Superior temporal gyrus (tissue), 1 donor: ENCODE measurements around the gene CLDN5.
"Not testable (repeated sequence)": the region's sequence is repeated elsewhere in the genome, so short reads cannot be mapped to it uniquely, and the experiment has no call there.

ENCODE experiments used
- DNase-seq: peaks from one replicate; pipeline ENCODE4 v3.0.0-alpha.2; 2016; ENCODE audit errors: extremely low spot score

The CLDN5 gene

GRCh38 chr22:19548427-19548826, 24.2 kb upstream of the CLDN5 start:
- not testable (repeated sequence) for DNase-seq

- DNase-seq: no peak
These were observed 23.4 kb upstream of the CLDN5 start for GRCh38 chr22:19547620-19548019.

DNA sequence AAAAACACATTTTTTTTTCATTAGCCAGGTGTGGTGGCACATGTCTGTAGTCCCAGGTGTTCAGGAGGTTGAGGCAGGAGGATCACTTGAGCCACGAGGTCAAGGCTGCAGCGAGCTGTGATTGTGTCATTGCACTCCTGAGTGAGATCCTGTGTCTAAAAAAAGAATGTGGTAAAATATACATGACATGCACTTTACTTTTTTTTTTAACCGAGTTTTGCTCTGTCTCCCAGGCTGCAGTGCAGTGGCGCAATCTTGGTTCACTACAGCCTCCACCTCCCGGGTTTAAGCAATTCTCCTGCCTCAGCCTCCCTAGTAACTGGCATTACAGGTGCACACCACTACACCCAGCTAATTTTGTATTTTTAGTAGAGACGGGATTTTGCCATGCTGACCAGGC, 22.5 kb upstream of the CLDN5 start:
- no peak for DNase-seq

DNA sequence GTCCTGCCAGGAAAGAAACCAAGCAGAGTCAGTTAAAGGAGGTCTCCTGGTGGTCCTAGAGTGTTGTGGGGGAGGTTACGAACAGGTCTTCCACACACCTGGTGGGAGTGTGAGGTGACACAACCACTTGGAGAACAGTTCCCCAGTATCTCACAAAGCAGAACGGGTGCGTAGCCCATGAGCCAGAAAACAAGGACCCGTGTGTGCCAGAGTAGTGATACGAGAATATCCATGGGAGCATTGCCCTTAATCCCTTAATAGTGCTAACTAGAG, 21.7 kb upstream of the CLDN5 start:
- DNase-seq: no peak

GRCh38 chr22:19543970-19544708, 19.9 kb upstream of the CLDN5 start:
- DNase-seq: no peak

- no peak for DNase-seq
These were observed 16.2 kb upstream of the CLDN5 start for GRCh38 chr22:19540394-19540793.

- no peak for DNase-seq
These were observed 13.8 kb upstream of the CLDN5 start for GRCh38 chr22:19537941-19538488.

DNA sequence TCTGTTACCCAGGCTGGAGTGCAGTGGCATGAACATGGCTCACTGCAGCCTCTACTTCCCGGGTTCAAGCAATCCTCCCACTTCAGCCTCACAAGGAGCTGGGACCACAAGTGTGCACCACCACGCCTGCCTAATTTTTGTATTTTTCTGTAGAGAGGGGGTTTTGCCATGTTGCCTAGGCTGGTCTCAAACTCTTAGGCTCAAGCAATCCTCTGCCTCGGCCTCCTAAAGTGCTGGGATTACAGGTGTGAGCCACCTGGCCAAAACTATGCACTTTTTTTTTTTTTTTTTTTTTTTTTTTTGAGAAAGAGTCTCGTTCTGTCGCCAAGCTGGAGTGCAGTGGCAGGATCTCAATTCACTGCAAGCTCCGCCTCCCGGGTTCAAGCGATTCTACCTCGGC, 12.4 kb upstream of the CLDN5 start:
- DNase-seq: no peak

GRCh38 chr22:19535001-19535400, 10.8 kb upstream of the CLDN5 start:
- no peak for DNase-seq

- no peak for DNase-seq
These were observed 9.6 kb upstream of the CLDN5 start for GRCh38 chr22:19533857-19534256.

- no peak for DNase-seq
These were observed 8.9 kb upstream of the CLDN5 start for GRCh38 chr22:19533049-19533626.

DNA sequence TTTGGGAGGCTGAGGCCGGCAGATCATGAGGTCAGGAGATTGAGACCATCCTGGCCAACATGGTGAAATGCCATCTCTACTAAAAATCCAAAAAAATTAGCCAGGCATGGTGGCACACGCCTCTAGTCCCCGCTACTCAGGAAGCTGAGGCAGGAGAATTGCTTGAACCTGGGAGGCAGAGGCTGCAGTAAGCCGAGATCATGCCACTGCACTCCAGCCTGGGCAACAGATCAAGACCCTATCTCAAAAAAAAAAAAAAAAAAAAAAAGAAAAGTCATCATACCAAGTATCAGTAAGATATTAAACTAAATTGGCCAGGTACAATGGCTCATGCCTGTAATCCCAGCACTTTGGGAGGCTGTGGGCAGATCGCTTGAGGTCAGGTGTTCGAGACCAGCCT, 7.1 kb upstream of the CLDN5 start:
- DNase-seq: not testable (repeated sequence)

- no peak for DNase-seq
These were observed 6.5 kb upstream of the CLDN5 start for GRCh38 chr22:19530751-19531150.

DNA sequence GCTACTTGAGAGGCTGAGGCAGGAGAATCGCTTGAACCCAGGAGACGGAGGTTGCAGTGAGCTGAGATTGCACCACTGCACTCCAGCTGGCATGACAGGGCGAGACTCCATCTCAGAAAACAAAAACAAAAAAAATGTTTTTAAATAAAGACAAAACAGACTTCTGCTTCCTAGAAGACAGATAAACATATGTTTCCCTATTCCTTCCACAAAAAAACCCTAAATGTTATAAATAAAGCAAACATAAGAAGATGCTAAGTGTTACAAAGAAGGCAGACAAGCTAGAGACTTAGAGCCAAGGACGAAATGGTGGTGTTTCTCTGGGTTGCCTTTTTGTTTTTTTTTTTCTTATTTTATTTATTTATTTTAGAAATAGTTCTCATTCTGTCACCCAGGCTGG, 5.6 kb upstream of the CLDN5 start:
- DNase-seq: no peak

- DNase-seq: no peak
These were observed 3.7 kb upstream of the CLDN5 start for GRCh38 chr22:19527861-19528417.

GRCh38 chr22:19527321-19527721, 3.1 kb upstream of the CLDN5 start:
- no peak for DNase-seq

GRCh38 chr22:19526702-19527111, 2.5 kb upstream of the CLDN5 start:
- no peak for DNase-seq

GRCh38 chr22:19526076-19526701, 2.0 kb upstream of the CLDN5 start:
- DNase-seq: no peak

DNA sequence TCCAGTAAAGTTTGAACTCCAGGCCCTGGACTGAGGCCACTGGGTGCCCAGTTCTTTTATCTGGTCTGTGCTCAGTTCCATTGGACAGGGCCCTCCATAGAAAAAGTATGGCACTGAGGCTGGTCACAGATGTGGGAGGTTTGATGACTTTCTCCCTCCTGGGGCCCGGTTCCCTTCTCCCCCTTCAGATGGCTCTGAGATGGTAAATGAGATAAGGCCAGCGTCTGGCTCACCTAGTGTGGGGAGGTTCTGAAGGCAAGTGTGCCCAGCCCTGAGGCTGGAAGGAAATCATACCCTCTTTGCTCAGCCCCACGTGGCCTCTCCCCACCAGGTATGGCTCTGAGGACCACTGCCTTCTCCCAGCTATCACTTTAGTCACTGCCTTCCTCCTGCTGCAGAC, 1.5 kb upstream of the CLDN5 start:
- no peak for DNase-seq

GRCh38 chr22:19525116-19525660, 978 bp upstream of the CLDN5 start:
- DNase-seq: no peak

DNA sequence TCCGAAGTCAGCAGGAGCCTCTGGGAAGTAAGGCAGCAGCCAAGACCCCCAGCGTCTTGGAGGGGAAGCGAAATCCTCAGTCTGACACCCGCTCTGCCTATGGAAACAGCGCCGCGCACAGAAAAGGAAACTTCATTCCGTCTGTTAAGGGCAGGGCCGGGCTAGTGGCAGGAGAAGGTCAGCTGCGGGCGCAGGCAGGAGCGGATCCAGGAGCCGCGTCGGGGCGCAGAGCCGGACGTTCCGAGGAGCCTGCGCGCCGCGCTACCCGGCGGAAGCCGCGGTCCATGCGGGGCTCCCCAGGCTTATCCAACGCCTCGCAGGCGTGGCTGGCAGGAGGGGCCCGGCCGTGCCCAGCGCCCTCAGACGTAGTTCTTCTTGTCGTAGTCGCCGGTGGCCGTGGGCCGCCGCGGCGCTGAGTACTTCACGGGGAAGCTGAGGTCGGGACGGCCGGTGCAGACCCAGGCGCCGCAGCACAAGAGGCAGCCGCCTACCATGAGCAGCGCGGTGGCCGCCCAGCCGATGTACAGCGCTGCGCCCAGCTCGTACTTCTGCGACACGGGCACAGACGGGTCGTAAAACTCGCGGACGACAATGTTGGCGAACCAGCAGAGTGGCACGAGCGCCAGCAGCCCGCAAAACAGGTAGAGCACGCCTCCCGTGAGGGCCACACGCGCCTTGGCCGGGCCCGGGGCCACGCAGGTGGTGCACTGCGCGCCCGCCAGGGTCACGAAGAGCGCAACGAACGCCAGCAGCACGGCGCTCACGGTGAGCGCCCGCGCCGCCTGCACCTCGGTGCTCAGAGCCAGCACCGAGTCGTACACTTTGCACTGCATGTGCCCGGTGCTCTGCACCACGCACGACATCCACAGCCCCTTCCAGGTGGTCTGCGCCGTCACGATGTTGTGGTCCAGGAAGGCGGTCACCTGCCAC, 705 bp downstream of the CLDN5 start:
- no peak for DNase-seq

GRCh38 chr22:19522881-19523239, 1.4 kb downstream of the CLDN5 start:
- no peak for DNase-seq
